NB4 (cell line): ENCODE measurements around the gene TPM1.

Experiments
- DNase-seq: peaks from one replicate; pipeline ENCODE4 v3.0.0; 2010; ENCODE audit warnings: low read depth
- H3K4me3 ChIP-seq: one replicate; pipeline ENCODE4 v1.5.1; 2011; ENCODE audit warnings: mild to moderate bottlenecking, low read depth, low read length, moderate library complexity
- MYC ChIP-seq: IDR thresholded peaks from 2 replicates; pipeline ENCODE4 v1.6.1; 2011; ENCODE audit warnings: low read depth, low read length
- POLR2A ChIP-seq: IDR thresholded peaks from 2 replicates; pipeline ENCODE4 v1.6.1; 2011; ENCODE audit warnings: mild to moderate bottlenecking; ENCODE audit not compliant: insufficient read length; ENCODE audit errors: extremely low read depth
- TF ChIP-seq, protein P1 (sequence below): IDR thresholded peaks from 2 replicates; pipeline ENCODE4 v1.6.1; 2011; ENCODE audit warnings: low read depth, low read length
- TF ChIP-seq, protein P2 (sequence below): IDR thresholded peaks from one replicate; pipeline ENCODE4 v1.5.1; 2012; ENCODE audit warnings: low read depth, low read length

Gene TPM1

GRCh38 chr15:62998262-62998890 is 44.2 kb upstream of the TPM1 start:
- DNase-seq = no peak
- no peak for TF ChIP-seq POLR2A
- TF ChIP-seq MYC = no peak
- TF ChIP-seq, protein P1, sequence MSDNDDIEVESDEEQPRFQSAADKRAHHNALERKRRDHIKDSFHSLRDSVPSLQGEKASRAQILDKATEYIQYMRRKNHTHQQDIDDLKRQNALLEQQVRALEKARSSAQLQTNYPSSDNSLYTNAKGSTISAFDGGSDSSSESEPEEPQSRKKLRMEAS = no peak

DNA sequence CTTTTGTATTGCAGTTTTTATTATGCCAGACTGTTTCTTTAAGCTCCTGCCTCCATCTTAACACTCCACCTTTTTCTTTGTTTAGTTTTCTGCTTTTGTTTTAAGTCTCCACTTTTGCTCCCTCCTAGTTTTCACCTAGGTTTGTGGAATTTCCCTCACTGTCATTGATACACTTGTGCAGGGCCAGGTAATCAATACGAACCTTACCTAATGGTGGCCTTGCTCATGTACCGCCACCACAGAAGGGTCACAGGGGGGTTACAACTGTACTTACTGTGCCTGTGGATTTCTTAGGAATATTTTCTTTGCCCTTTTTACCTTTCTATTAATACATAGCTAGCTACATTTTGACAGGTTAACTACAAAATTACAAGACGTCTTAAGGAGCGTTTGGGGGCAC is 43.4 kb upstream of the TPM1 start:
- H3K4me3 ChIP-seq = no peak overlapping the region
- no peak for DNase-seq
- TF ChIP-seq, protein P2, sequence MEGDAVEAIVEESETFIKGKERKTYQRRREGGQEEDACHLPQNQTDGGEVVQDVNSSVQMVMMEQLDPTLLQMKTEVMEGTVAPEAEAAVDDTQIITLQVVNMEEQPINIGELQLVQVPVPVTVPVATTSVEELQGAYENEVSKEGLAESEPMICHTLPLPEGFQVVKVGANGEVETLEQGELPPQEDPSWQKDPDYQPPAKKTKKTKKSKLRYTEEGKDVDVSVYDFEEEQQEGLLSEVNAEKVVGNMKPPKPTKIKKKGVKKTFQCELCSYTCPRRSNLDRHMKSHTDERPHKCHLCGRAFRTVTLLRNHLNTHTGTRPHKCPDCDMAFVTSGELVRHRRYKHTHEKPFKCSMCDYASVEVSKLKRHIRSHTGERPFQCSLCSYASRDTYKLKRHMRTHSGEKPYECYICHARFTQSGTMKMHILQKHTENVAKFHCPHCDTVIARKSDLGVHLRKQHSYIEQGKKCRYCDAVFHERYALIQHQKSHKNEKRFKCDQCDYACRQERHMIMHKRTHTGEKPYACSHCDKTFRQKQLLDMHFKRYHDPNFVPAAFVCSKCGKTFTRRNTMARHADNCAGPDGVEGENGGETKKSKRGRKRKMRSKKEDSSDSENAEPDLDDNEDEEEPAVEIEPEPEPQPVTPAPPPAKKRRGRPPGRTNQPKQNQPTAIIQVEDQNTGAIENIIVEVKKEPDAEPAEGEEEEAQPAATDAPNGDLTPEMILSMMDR = no peak
- TF ChIP-seq POLR2A (no peak), MYC (no peak)
- TF ChIP-seq, protein P1 = no peak

More at GRCh38 chr15:62998262-62998890, 44.2 kb upstream of the TPM1 start:
- H3K4me3 ChIP-seq = no peak overlapping the region

GRCh38 chr15:62999923-63000561 is 42.5 kb upstream of the TPM1 start:
- no peak for DNase-seq
- no peak for TF ChIP-seq POLR2A
- no peak for TF ChIP-seq MYC
- TF ChIP-seq, protein P2 = no peak
- TF ChIP-seq, protein P1 = no peak
- no peak overlapping the region for H3K4me3 ChIP-seq

DNA sequence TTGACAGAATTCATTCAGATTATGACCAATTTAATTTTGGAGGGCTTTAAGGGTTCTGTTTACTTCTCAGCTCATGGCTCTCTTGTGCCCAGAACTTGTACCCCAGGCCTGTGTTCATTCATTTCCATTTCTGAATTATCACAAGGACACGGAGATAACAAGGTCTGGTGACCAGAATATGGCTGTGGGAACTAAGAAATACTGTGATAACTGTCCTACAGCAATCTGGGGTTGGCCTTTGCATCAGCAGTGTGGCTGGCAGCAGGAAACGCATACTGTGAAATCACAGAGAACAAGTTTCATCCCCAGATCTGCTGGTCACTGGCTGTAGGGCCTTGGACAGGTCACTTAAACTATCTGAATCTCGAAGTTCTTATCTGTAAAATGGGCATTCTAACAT is 41.8 kb upstream of the TPM1 start:
- DNase-seq = no peak
- TF ChIP-seq MYC (no peak), POLR2A (no peak)
- TF ChIP-seq, protein P1 = no peak
- TF ChIP-seq, protein P2 = no peak
- H3K4me3 ChIP-seq = no peak overlapping the region

- DNase-seq = no peak
- TF ChIP-seq MYC = no peak
- TF ChIP-seq, protein P2 = no peak
- TF ChIP-seq, protein P1 = no peak
- no peak for TF ChIP-seq POLR2A
- H3K4me3 ChIP-seq = no peak overlapping the region
Observed at GRCh38 chr15:63004211-63004610, 38.3 kb upstream of the TPM1 start.
